Measurements from ENCODE around the gene ZFHX2.
A peak's percentile ranks its signal among the peaks of the same experiment; 100 is the strongest.

DNA sequence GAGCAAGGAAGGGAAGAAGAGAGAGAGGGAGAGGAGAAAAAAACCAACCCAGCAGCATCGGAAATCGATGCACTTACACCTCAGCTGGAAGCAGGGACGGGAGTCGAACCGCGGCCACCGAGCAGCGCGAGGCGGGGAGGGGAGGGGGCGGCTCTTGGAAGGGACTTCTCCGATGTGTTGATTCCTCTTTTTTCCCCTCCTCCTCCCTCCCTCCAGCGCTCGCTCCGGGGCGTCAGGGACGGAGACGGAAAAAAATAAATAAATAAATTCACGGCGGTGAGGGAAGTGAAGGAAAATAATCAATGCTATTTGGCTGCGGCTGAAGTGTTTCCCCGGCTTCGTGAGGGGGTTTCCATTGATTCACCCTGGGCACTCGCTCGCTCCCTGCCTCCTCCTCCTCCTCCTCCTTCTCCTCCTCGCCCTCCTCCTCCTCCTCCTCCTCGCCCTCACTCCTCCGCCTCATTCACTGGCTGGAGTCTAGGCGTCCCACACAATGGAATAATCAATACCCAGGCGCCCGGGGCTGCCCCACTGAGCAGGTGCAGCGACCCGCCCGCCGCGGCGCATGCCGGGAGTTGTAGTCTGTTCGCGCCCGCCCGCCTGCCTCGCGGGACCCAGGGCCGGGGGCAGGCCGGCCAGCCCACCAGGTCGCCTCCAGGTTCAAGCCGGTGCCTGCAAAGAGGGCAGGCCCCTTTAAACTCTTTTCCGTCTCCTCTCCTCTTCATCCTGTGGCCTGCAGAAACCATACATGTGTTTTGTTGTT lies at the start of gene ZFHX2:
- TF ChIP-seq POLR2A (IDR thresholded peaks at IDR 0.05; ENCODE audit: insufficient read depth in 1 of 2, low read depth in 2 of 2, low read length in 2 of 2), result peak in 1 of 2 experiments; percentile 47; a peak in 2 of 4 replicates
- TF ChIP-seq, protein P1, sequence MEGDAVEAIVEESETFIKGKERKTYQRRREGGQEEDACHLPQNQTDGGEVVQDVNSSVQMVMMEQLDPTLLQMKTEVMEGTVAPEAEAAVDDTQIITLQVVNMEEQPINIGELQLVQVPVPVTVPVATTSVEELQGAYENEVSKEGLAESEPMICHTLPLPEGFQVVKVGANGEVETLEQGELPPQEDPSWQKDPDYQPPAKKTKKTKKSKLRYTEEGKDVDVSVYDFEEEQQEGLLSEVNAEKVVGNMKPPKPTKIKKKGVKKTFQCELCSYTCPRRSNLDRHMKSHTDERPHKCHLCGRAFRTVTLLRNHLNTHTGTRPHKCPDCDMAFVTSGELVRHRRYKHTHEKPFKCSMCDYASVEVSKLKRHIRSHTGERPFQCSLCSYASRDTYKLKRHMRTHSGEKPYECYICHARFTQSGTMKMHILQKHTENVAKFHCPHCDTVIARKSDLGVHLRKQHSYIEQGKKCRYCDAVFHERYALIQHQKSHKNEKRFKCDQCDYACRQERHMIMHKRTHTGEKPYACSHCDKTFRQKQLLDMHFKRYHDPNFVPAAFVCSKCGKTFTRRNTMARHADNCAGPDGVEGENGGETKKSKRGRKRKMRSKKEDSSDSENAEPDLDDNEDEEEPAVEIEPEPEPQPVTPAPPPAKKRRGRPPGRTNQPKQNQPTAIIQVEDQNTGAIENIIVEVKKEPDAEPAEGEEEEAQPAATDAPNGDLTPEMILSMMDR (CRISPR knock-in tag; IDR thresholded peaks at IDR 0.05), result no peak
- TF ChIP-seq, protein P2, sequence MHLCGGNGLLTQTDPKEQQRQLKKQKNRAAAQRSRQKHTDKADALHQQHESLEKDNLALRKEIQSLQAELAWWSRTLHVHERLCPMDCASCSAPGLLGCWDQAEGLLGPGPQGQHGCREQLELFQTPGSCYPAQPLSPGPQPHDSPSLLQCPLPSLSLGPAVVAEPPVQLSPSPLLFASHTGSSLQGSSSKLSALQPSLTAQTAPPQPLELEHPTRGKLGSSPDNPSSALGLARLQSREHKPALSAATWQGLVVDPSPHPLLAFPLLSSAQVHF (CRISPR knock-in tag; IDR thresholded peaks at IDR 0.05), result 0 out of 2 replicates have a peak, but pooled peaks have one; percentile 28
- TF ChIP-seq, protein P3, sequence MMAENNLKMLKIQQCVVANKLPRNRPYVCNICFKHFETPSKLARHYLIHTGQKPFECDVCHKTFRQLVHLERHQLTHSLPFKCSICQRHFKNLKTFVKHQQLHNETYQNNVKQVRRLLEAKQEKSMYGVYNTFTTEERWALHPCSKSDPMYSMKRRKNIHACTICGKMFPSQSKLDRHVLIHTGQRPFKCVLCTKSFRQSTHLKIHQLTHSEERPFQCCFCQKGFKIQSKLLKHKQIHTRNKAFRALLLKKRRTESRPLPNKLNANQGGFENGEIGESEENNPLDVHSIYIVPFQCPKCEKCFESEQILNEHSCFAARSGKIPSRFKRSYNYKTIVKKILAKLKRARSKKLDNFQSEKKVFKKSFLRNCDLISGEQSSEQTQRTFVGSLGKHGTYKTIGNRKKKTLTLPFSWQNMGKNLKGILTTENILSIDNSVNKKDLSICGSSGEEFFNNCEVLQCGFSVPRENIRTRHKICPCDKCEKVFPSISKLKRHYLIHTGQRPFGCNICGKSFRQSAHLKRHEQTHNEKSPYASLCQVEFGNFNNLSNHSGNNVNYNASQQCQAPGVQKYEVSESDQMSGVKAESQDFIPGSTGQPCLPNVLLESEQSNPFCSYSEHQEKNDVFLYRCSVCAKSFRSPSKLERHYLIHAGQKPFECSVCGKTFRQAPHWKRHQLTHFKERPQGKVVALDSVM (CRISPR knock-in tag; IDR thresholded peaks at IDR 0.05), result peak; percentile 64; the same call in 1 of the 2 replicates
- TF ChIP-seq, protein P4, sequence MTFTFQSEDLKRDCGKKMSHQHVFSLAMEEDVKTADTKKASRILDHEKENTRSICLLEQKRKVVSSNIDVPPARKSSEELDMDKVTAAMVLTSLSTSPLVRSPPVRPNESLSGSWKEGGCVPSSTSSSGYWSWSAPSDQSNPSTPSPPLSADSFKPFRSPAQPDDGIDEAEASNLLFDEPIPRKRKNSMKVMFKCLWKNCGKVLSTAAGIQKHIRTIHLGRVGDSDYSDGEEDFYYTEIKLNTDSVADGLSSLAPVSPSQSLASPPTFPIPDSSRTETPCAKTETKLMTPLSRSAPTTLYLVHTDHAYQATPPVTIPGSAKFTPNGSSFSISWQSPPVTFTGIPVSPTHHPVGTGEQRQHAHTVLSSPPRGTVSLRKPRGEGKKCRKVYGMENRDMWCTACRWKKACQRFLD (CRISPR knock-in tag; IDR thresholded peaks at IDR 0.05; ENCODE audit: borderline replicate concordance), result peak; percentile 24; the same call in 1 of the 2 replicates

All from HepG2 (cell line).